ENCODE results near the gene AMBRA1. TPM values are rescaled to one million over a fixed set of nuclear protein-coding genes. Genes with fewer than 3 reads are reported as not detected.

AMBRA1 gene
- polyA plus RNA-seq, 1 donor from 2014 or later, result 34.5 TPM

GRCh38 chr11:46557684-46558151 is 36.1 kb downstream of the AMBRA1 start:
- peaks cover 36% of the 10 kb centered on the region for H3K79me2 ChIP-seq (replicated peaks; ENCODE audit: insufficient read depth, low read length)
- H3K27ac ChIP-seq (ENCODE audit: low read length), result no peak overlapping the region
- no peaks in the 10 kb centered on the region for H3K36me3 ChIP-seq (ENCODE audit: insufficient read depth, low read length)
- no peaks in the 10 kb centered on the region for H3K27me3 ChIP-seq (ENCODE audit: insufficient read depth, low read depth, low read length)
- H3K9me2 ChIP-seq (ENCODE audit: insufficient read depth, low read length), result no peaks in the 10 kb centered on the region
- H2AFZ ChIP-seq (ENCODE audit: low read depth, low read length), result no peak overlapping the region
- no peaks in the 10 kb centered on the region for H3F3A ChIP-seq (ENCODE audit: insufficient read depth, low read length, poor library complexity, severe bottlenecking)
- H3K9ac ChIP-seq (ENCODE audit: low read length), result no peak overlapping the region
- no peaks in the 10 kb centered on the region for H4K20me1 ChIP-seq (ENCODE audit: insufficient read depth)
- H3K9me3 ChIP-seq (ENCODE audit: low read length), result no peaks in the 10 kb centered on the region
- H3K4me2 ChIP-seq (ENCODE audit: low read length), result no peak overlapping the region
- no peak overlapping the region for H3K4me3 ChIP-seq (ENCODE audit: low read length)
- no peak for TF ChIP-seq EZH2 (IDR thresholded peaks at IDR 0.05; ENCODE audit: borderline replicate concordance, insufficient read depth, low read length, poor library complexity, severe bottlenecking)
- TF ChIP-seq SMC3 (conservative IDR thresholded peaks at IDR 0.05; ENCODE audit: poor library complexity), result no peak
- TF ChIP-seq TAF1 (IDR thresholded peaks at IDR 0.05; ENCODE audit: low read depth), result no peak
- no peak for TF ChIP-seq RAD21 (conservative IDR thresholded peaks at IDR 0.05)
- TF ChIP-seq REST (IDR thresholded peaks at IDR 0.05; ENCODE audit: borderline replicate concordance), result no peak
- TF ChIP-seq CTCF (IDR thresholded peaks at IDR 0.05; ENCODE audit: poor library complexity, severe bottlenecking), result no peak
- no peak for TF ChIP-seq MXI1 (conservative IDR thresholded peaks at IDR 0.05; ENCODE audit: poor library complexity, severe bottlenecking)
- no peak for TF ChIP-seq EP300 (conservative IDR thresholded peaks at IDR 0.05; ENCODE audit: poor library complexity, severe bottlenecking)
- TF ChIP-seq POLR2AphosphoS5 (IDR thresholded peaks at IDR 0.05), result no peak

- no peaks in the 10 kb centered on the region for H3F3A ChIP-seq (ENCODE audit: insufficient read depth, low read length, poor library complexity, severe bottlenecking)
- TF ChIP-seq MXI1 (conservative IDR thresholded peaks at IDR 0.05; ENCODE audit: poor library complexity, severe bottlenecking) (no peak), REST (IDR thresholded peaks at IDR 0.05; ENCODE audit: borderline replicate concordance) (no peak), POLR2AphosphoS5 (IDR thresholded peaks at IDR 0.05) (no peak), CTCF (IDR thresholded peaks at IDR 0.05; ENCODE audit: poor library complexity, severe bottlenecking) (no peak), EP300 (conservative IDR thresholded peaks at IDR 0.05; ENCODE audit: poor library complexity, severe bottlenecking) (no peak), SMC3 (conservative IDR thresholded peaks at IDR 0.05; ENCODE audit: poor library complexity) (no peak), TAF1 (IDR thresholded peaks at IDR 0.05; ENCODE audit: low read depth) (no peak), RAD21 (conservative IDR thresholded peaks at IDR 0.05) (no peak), EZH2 (IDR thresholded peaks at IDR 0.05; ENCODE audit: borderline replicate concordance, insufficient read depth, low read length, poor library complexity, severe bottlenecking) (no peak)
- no peak overlapping the region for H3K27ac ChIP-seq (ENCODE audit: low read length)
- H4K20me1 ChIP-seq (ENCODE audit: insufficient read depth), result no peaks in the 10 kb centered on the region
- H3K4me3 ChIP-seq (ENCODE audit: low read length), result no peak overlapping the region
- H3K4me2 ChIP-seq (ENCODE audit: low read length), result no peak overlapping the region
- no peaks in the 10 kb centered on the region for H3K9me2 ChIP-seq (ENCODE audit: insufficient read depth, low read length)
- H3K9ac ChIP-seq (ENCODE audit: low read length), result no peak overlapping the region
- H3K36me3 ChIP-seq (ENCODE audit: insufficient read depth, low read length), result no peaks in the 10 kb centered on the region
- no peak overlapping the region for H2AFZ ChIP-seq (ENCODE audit: low read depth, low read length)
- H3K27me3 ChIP-seq (ENCODE audit: insufficient read depth, low read depth, low read length), result no peaks in the 10 kb centered on the region
- no peaks in the 10 kb centered on the region for H3K9me3 ChIP-seq (ENCODE audit: low read length)
- H3K79me2 ChIP-seq (replicated peaks; ENCODE audit: insufficient read depth, low read length), result peaks cover 23% of the 10 kb centered on the region
Observed at GRCh38 chr11:46555267-46556054, 38.4 kb downstream of the AMBRA1 start.

All from neural cell (in vitro differentiated cells).